Activated naive CD4-positive, alpha-beta T cell treated with anti-CD3 and anti-CD28 coated beads, Interleukin-2, amount 50 U/mL, for 72 hours (primary cell): ENCODE results near the gene CYP4F22. TPM values are rescaled to one million over a fixed set of nuclear protein-coding genes. Genes with fewer than 3 reads are reported as not detected.

ENCODE experiments used
- ATAC-seq, 2 donors: fragments of 150-1000 bp; cut with Tn5 transposase; 2 replicates each; pipeline ENCODE4 v1.10.0; 2021; ENCODE audit warnings: mild to moderate bottlenecking in 2 of 2, moderate library complexity in 2 of 2
- DNase-seq, 2 donors: peaks; one replicate each; pipeline ENCODE4 v3.0.0; 2021 to 2022; ENCODE audit warnings: low spot score in 2 of 2
- H3K27ac Mint-ChIP-seq, 2 donors: one replicate each; pipeline ENCODE4 v1.8.0; 2022; ENCODE audit warnings: mild to moderate bottlenecking in 2 of 2, mixed read lengths in 2 of 2
- H3K36me3 Mint-ChIP-seq, 2 donors: one replicate each; pipeline ENCODE4 v1.8.0; 2022; ENCODE audit warnings: mixed read lengths in 2 of 2
- H3K9me3 Mint-ChIP-seq, 2 donors: one replicate each; pipeline ENCODE4 v1.8.0; 2022; ENCODE audit warnings: mixed read lengths in 2 of 2
- total RNA-seq, 2 donors: library from RNA; stranded (reverse); gene quantifications; one replicate each; pipeline ENCODE4 v1.2.3, GENCODE V29; 2022

Gene CYP4F22
- total RNA-seq, 2 donors from 2014 or later: 0.72 TPM; not detected in 1

- DNase-seq (no peak), ATAC-seq (no peak)
- Mint-ChIP-seq H3K9me3 (no peaks in the 10 kb centered on the region), H3K36me3 (no peaks in the 10 kb centered on the region), H3K27ac (no peak overlapping the region)
Measured at GRCh38 chr19:15548648-15549047, 40.3 kb downstream of the CYP4F22 start.

- Mint-ChIP-seq H3K9me3 (no peaks in the 10 kb centered on the region), H3K36me3 (no peaks in the 10 kb centered on the region), H3K27ac (no peak overlapping the region)
- ATAC-seq: no peak
- no peak for DNase-seq
Measured at GRCh38 chr19:15549581-15549980, 41.3 kb downstream of the CYP4F22 start.

DNA sequence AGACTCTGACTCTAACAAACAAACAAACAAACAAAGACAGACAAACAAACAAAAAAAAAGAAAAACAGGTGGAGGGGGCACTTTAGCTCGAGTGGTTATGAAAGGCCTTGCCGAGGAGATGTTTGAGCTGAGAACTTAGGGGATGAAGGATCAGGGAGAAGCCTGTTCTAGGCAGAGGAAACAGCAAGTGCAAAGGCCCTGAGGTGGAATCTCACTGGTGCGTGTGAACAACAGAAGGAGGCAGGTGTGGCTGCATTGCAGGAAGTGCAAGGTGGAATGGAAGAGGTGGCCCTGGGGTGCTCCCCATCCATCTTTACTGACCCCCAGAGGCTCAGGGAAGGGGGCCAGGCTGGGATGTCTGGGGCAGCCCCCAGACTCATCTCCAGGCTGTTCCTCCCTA is 41.9 kb downstream of the CYP4F22 start:
- H3K9me3 Mint-ChIP-seq: no peaks in the 10 kb centered on the region
- DNase-seq (no peak), ATAC-seq (no peak)
- H3K36me3 Mint-ChIP-seq: no peaks in the 10 kb centered on the region
- H3K27ac Mint-ChIP-seq: peak overlapping the region in 1 of 2 donors; percentile 39

DNA sequence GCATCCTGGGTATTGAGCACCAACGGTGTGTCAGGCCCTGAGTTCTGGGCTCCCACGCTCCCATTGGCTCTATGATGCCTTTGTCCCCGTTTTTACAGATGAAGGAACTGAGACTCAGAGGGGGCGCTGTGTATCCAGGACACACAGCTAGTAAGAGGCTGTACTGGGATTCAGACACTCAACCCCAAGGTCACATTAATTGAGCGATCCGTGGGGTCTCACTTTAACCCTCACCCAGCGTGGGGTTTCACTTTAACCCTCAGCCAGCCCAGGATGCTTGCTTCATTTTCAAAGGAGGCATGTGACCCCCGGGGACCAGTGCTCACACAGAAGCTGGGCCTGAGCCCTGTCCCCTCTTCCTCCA is 42.6 kb downstream of the CYP4F22 start:
- H3K27ac Mint-ChIP-seq: peak overlapping the region in 1 of 2 donors; percentile 25
- DNase-seq (no peak), ATAC-seq (peak in 1 of 2 donors; percentile 2)
- no peaks in the 10 kb centered on the region for H3K36me3 Mint-ChIP-seq
- H3K9me3 Mint-ChIP-seq: no peaks in the 10 kb centered on the region

DNA sequence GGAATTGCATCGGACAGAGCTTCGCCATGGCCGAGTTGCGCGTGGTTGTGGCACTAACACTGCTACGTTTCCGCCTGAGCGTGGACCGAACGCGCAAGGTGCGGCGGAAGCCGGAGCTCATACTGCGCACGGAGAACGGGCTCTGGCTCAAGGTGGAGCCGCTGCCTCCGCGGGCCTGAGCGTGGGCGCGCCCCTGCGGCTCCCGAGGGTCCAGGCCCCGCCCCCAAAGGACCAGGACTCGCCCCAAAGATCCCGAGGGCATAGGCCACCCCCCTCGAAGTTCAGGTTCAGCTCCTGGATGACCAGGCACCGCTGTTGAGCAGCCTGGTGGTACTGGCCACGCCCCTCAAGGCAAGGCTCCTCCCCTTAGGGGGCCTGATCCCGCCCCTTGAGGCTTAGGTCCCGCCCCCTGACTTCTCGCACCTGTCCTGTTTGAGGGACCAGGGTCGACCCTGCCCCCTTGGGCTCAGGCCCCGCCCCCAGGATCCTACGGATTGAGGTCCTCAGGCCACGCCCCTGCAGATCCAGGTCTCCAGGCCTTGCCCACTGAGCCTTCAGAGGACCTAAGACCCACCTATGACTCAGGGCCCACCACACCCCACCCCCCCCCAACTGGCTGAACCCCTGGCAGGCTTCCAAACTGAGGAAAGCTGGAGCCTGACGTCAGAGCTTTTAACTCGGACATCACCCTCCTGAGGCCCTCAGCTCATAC is 43.1 kb downstream of the CYP4F22 start:
- DNase-seq (peak; percentile 61 to 74), ATAC-seq (peak; percentile 23 to 31)
- H3K27ac Mint-ChIP-seq: peak overlapping the region in 1 of 2 donors; percentile 25
- H3K9me3 Mint-ChIP-seq: no peaks in the 10 kb centered on the region
- H3K36me3 Mint-ChIP-seq: no peaks in the 10 kb centered on the region

- H3K9me3 Mint-ChIP-seq: no peaks in the 10 kb centered on the region
- H3K36me3 Mint-ChIP-seq: no peaks in the 10 kb centered on the region
- ATAC-seq: no peak
- peak in 1 of 2 donors; percentile 33 for DNase-seq
- peak overlapping the region; percentile 37 to 65 for H3K27ac Mint-ChIP-seq
Measured at GRCh38 chr19:15555021-15555420, 46.7 kb downstream of the CYP4F22 start.

GRCh38 chr19:15555759-15556633 is 47.7 kb downstream of the CYP4F22 start:
- ATAC-seq (peak; percentile 91 to 92), DNase-seq (peak; percentile 95 to 99)
- no peaks in the 10 kb centered on the region for H3K9me3 Mint-ChIP-seq
- H3K27ac Mint-ChIP-seq: peak overlapping the region; percentile 37 to 84
- no peaks in the 10 kb centered on the region for H3K36me3 Mint-ChIP-seq

DNA sequence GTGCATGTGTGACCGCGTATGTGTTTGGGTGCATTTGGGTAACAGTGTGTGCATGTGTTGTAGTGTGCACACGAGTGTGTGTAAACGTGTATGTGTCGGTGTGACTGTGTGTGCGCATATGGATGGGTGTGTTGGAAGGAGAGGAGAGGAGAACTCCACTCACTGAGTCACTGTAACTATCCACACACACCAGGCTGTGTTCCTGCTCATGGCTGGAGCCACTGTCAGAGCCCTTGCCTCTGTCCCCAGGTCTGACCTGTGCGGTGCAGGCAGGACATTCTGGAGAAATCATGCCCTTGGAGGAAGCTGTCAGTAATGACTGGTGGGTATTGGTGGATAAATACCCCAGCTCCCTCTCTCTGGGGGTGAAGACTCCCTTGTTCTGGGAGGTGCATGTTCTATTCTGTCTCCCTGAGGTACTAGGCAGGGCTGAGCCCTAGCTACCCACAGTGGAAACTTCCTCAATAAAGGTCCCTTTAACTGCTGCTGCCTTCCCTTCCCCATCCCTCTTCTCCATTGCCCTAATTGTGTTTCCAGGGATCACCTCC is 48.4 kb downstream of the CYP4F22 start:
- DNase-seq: no peak
- H3K36me3 Mint-ChIP-seq: no peaks in the 10 kb centered on the region
- ATAC-seq: peak in 1 of 2 donors; percentile 16
- peak overlapping the region in 1 of 2 donors; percentile 37 for H3K27ac Mint-ChIP-seq
- no peaks in the 10 kb centered on the region for H3K9me3 Mint-ChIP-seq

DNA sequence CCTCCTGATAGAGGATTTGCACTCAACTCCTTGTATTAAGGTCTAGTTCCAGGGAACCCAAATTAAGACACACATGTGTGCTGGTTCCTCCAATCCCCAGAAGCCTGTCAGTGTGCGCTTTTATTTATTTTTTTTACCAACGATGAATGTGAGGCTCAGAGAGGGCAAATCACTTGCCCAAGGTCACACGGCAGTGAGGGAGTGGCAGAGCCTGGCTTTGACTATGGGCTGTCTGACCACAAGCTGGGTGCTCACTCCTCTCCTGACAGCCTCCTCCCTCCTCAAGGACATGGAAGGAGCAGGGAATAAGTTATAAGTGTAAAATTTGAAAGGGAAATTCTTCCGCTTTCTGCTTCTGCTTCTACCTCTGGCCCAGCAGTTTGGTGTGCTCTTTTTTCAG is 48.9 kb downstream of the CYP4F22 start:
- H3K27ac Mint-ChIP-seq: no peak overlapping the region
- ATAC-seq (no peak), DNase-seq (no peak)
- no peaks in the 10 kb centered on the region for H3K36me3 Mint-ChIP-seq
- H3K9me3 Mint-ChIP-seq: no peaks in the 10 kb centered on the region

DNA sequence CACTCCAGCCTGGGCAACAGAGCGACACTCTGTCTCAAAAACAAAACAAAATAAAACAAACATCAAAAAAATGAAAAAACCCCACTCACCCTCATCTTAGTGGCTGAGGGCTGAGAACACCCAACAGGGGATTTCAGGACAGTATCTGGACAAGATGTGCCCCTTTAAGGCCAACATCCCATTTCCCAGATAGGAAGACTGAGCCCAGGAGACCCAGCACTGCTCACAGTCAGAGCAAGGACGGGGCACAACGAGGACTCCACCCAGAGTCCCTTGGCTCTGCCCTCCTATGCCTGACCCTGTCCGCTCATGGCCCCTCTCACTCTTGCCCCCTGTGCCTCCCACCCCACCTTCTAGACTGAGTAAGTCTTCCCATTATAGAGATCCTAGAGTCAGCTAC is 53.8 kb downstream of the CYP4F22 start:
- H3K36me3 Mint-ChIP-seq: no peaks in the 10 kb centered on the region
- ATAC-seq (no peak), DNase-seq (no peak)

DNA sequence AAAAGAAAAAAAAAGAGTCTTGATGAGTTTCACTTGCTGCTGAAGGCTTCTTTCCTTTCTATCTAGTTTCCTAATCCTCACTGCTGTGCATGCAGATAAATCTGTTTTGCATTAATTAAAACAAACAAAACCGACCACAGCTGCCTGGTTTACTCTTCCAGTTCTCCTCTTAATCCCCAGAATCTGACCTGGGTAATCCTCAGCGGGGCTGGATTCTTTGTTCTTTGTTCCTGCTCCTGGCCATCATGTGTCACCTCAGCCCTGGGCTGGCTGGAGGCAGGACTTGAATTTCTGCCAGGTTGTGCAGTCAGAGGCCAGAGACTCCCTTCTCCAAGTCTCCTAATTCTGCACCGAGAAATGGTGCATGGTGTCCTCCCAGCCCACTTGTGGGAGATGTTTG is 54.5 kb downstream of the CYP4F22 start:
- Mint-ChIP-seq H3K9me3 (no peaks in the 10 kb centered on the region), H3K36me3 (no peaks in the 10 kb centered on the region), H3K27ac (peak overlapping the region in 1 of 2 donors; percentile 15)
- ATAC-seq (no peak), DNase-seq (no peak)

More for the DNA sequence above, 53.8 kb downstream of the CYP4F22 start:
- Mint-ChIP-seq H3K27ac (no peak overlapping the region), H3K9me3 (no peaks in the 10 kb centered on the region)

- Mint-ChIP-seq H3K27ac (no peak overlapping the region), H3K9me3 (no peaks in the 10 kb centered on the region), H3K36me3 (no peaks in the 10 kb centered on the region)
- DNase-seq (no peak), ATAC-seq (no peak)
Measured at GRCh38 chr19:15563325-15563794, 55.0 kb downstream of the CYP4F22 start.

- Mint-ChIP-seq H3K27ac (no peak overlapping the region), H3K36me3 (no peaks in the 10 kb centered on the region), H3K9me3 (no peaks in the 10 kb centered on the region)
- ATAC-seq (no peak), DNase-seq (no peak)
Measured at GRCh38 chr19:15563931-15564330, 55.6 kb downstream of the CYP4F22 start.

GRCh38 chr19:15564534-15565168 is 56.3 kb downstream of the CYP4F22 start:
- Mint-ChIP-seq H3K36me3 (no peaks in the 10 kb centered on the region), H3K9me3 (no peaks in the 10 kb centered on the region), H3K27ac (peak overlapping the region in 1 of 2 donors; percentile 7)
- no peak for ATAC-seq
- no peak for DNase-seq

- DNase-seq: no peak
- H3K9me3 Mint-ChIP-seq: no peaks in the 10 kb centered on the region
- H3K27ac Mint-ChIP-seq: no peak overlapping the region
- H3K36me3 Mint-ChIP-seq: no peaks in the 10 kb centered on the region
- no peak for ATAC-seq
Measured at GRCh38 chr19:15570420-15570819, 62.1 kb downstream of the CYP4F22 start.

- H3K9me3 Mint-ChIP-seq: no peaks in the 10 kb centered on the region
- ATAC-seq (no peak), DNase-seq (no peak)
- no peaks in the 10 kb centered on the region for H3K36me3 Mint-ChIP-seq
- no peak overlapping the region for H3K27ac Mint-ChIP-seq
Measured at GRCh38 chr19:15575406-15575805, 67.1 kb downstream of the CYP4F22 start.
